ENCODE data around the gene GRAMD2A. TPM values are rescaled to one million over a fixed set of nuclear protein-coding genes. Genes with fewer than 3 reads are reported as not detected.

GRAMD2A gene
- total RNA-seq, 1 donor from 2014 or later, result 5.5 TPM

GRCh38 chr15:72155003-72155621, 42.5 kb downstream of the GRAMD2A start:
- H3K4me3 ChIP-seq (ENCODE audit: low read depth, low read length), result peak overlapping the region; percentile 23
- FAIRE-seq, result no peak

GRCh38 chr15:72154316-72154715, 43.3 kb downstream of the GRAMD2A start:
- TF ChIP-seq CTCF (IDR thresholded peaks at IDR 0.05; ENCODE audit: insufficient read depth, low read length, severe bottlenecking), result no peak
- Histone ChIP-seq H3K36me3 (ENCODE audit: control insufficient read depth, insufficient read depth, low read length) (no peaks in the 10 kb centered on the region), H3K4me3 (ENCODE audit: low read depth, low read length) (no peak overlapping the region), H3K27me3 (ENCODE audit: control insufficient read depth, insufficient read depth, low read length) (no peaks in the 10 kb centered on the region)
- no peak for DNase-seq (ENCODE audit: low read depth)
- FAIRE-seq, result no peak

More at GRCh38 chr15:72155003-72155621, 42.5 kb downstream of the GRAMD2A start:
- Histone ChIP-seq H3K36me3 (ENCODE audit: control insufficient read depth, insufficient read depth, low read length) (no peaks in the 10 kb centered on the region), H3K27me3 (ENCODE audit: control insufficient read depth, insufficient read depth, low read length) (no peaks in the 10 kb centered on the region)
- no peak for TF ChIP-seq CTCF (IDR thresholded peaks at IDR 0.05; ENCODE audit: insufficient read depth, low read length, severe bottlenecking)
- DNase-seq (ENCODE audit: low read depth), result peak; percentile 83

GRCh38 chr15:72153269-72154000, 44.2 kb downstream of the GRAMD2A start:
- FAIRE-seq, result no peak
- no peak overlapping the region for H3K4me3 ChIP-seq (ENCODE audit: low read depth, low read length)
- no peaks in the 10 kb centered on the region for H3K27me3 ChIP-seq (ENCODE audit: control insufficient read depth, insufficient read depth, low read length)
- TF ChIP-seq CTCF (IDR thresholded peaks at IDR 0.05; ENCODE audit: insufficient read depth, low read length, severe bottlenecking), result no peak
- no peaks in the 10 kb centered on the region for H3K36me3 ChIP-seq (ENCODE audit: control insufficient read depth, insufficient read depth, low read length)
- DNase-seq (ENCODE audit: low read depth), result no peak

- no peaks in the 10 kb centered on the region for H3K36me3 ChIP-seq (ENCODE audit: control insufficient read depth, insufficient read depth, low read length)
- FAIRE-seq (no peak), DNase-seq (ENCODE audit: low read depth) (no peak)
- H3K27me3 ChIP-seq (ENCODE audit: control insufficient read depth, insufficient read depth, low read length), result no peaks in the 10 kb centered on the region
- no peak overlapping the region for H3K4me3 ChIP-seq (ENCODE audit: low read depth, low read length)
- TF ChIP-seq CTCF (IDR thresholded peaks at IDR 0.05; ENCODE audit: insufficient read depth, low read length, severe bottlenecking), result no peak
Observed at GRCh38 chr15:72147418-72147817, 50.2 kb downstream of the GRAMD2A start.

- no peaks in the 10 kb centered on the region for H3K36me3 ChIP-seq (ENCODE audit: control insufficient read depth, insufficient read depth, low read length)
- TF ChIP-seq CTCF (IDR thresholded peaks at IDR 0.05; ENCODE audit: insufficient read depth, low read length, severe bottlenecking), result no peak
- FAIRE-seq, result no peak
- no peaks in the 10 kb centered on the region for H3K27me3 ChIP-seq (ENCODE audit: control insufficient read depth, insufficient read depth, low read length)
- no peak for DNase-seq (ENCODE audit: low read depth)
- no peak overlapping the region for H3K4me3 ChIP-seq (ENCODE audit: low read depth, low read length)
Observed at GRCh38 chr15:72146934-72147333, 50.7 kb downstream of the GRAMD2A start.
